GM12891 (cell line): Measurements from ENCODE around the gene TF.

Experiments used
- PAX5 ChIP-seq: IDR thresholded peaks from 2 replicates; pipeline ENCODE4 v1.6.1; 2011; ENCODE audit warnings: low read length, moderate library complexity, mild to moderate bottlenecking; ENCODE audit not compliant: insufficient read depth, severe bottlenecking
- POLR2A ChIP-seq: IDR thresholded peaks from 2 replicates; pipeline ENCODE4 v1.6.1; 2011; ENCODE audit warnings: low read depth, low read length, control low read depth
- POLR2AphosphoS5 ChIP-seq: IDR thresholded peaks from 2 replicates; pipeline ENCODE4 v1.6.1; 2011; ENCODE audit warnings: low read depth, low read length, control low read depth

- TF ChIP-seq PAX5 (no peak), POLR2A (no peak), POLR2AphosphoS5 (no peak)
Observed at GRCh38 chr3:133803469-133803868, 57.3 kb downstream of the TF start.
